Type B pancreatic cell (in vitro differentiated cells): ENCODE results near the gene CRNKL1. TPM values are rescaled to one million over a fixed set of nuclear protein-coding genes. Genes with fewer than 3 reads are reported as not detected.

Source experiments
- DNase-seq: peaks from one replicate; pipeline ENCODE4 v3.0.0; 2021; ENCODE audit warnings: mixed read lengths; ENCODE audit not compliant: unreplicated experiment; ENCODE audit errors: extremely low spot score
- H3K27ac Mint-ChIP-seq: 2 replicates; pipeline ENCODE4 v1.8.0; 2021; ENCODE audit warnings: mild to moderate bottlenecking, mixed read lengths
- H3K27me3 Mint-ChIP-seq: 2 replicates; pipeline ENCODE4 v1.8.0; 2021; ENCODE audit warnings: mixed read lengths
- H3K36me3 Mint-ChIP-seq: 2 replicates; pipeline ENCODE4 v1.8.0; 2021; ENCODE audit warnings: mixed read lengths
- H3K4me1 Mint-ChIP-seq: one replicate; pipeline ENCODE4 v1.8.0; 2021; ENCODE audit warnings: mixed read lengths; ENCODE audit not compliant: unreplicated experiment
- H3K4me3 Mint-ChIP-seq: 2 replicates; pipeline ENCODE4 v1.8.0; 2021; ENCODE audit warnings: mild to moderate bottlenecking, mixed read lengths
- H3K9me3 Mint-ChIP-seq: 2 replicates; pipeline ENCODE4 v1.8.0; 2021; ENCODE audit warnings: mixed read lengths
- total RNA-seq: library from RNA; stranded (reverse); gene quantifications from 2 replicates; pipeline ENCODE4 v1.2.1, GENCODE V29; 2021; ENCODE audit warnings: low replicate concordance
- TF ChIP-seq, protein P1 (sequence below): fragments of 200-600 bp; sonication (generic); conservative IDR thresholded peaks from 2 replicates; pipeline ENCODE4 v1.5.0; 2021; ENCODE audit warnings: antibody characterized with exemption, mild to moderate bottlenecking

CRNKL1 gene
- total RNA-seq, 1 donor from 2014 or later, result 25.1 TPM

- peaks cover 8% of the 10 kb centered on the region for H3K4me1 Mint-ChIP-seq
Observed at GRCh38 chr20:20092827-20093226, 40.6 kb upstream of the CRNKL1 start.

GRCh38 chr20:20089939-20090338 is 37.7 kb upstream of the CRNKL1 start:
- Mint-ChIP-seq H3K27me3 (peaks cover 10% of the 10 kb centered on the region), H3K36me3 (no peaks in the 10 kb centered on the region), H3K4me3 (no peak overlapping the region), H3K27ac (no peak overlapping the region), H3K4me1 (no peaks in the 10 kb centered on the region), H3K9me3 (no peaks in the 10 kb centered on the region)
- no peak for DNase-seq
- TF ChIP-seq, protein P1, sequence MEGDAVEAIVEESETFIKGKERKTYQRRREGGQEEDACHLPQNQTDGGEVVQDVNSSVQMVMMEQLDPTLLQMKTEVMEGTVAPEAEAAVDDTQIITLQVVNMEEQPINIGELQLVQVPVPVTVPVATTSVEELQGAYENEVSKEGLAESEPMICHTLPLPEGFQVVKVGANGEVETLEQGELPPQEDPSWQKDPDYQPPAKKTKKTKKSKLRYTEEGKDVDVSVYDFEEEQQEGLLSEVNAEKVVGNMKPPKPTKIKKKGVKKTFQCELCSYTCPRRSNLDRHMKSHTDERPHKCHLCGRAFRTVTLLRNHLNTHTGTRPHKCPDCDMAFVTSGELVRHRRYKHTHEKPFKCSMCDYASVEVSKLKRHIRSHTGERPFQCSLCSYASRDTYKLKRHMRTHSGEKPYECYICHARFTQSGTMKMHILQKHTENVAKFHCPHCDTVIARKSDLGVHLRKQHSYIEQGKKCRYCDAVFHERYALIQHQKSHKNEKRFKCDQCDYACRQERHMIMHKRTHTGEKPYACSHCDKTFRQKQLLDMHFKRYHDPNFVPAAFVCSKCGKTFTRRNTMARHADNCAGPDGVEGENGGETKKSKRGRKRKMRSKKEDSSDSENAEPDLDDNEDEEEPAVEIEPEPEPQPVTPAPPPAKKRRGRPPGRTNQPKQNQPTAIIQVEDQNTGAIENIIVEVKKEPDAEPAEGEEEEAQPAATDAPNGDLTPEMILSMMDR, result no peak

More at GRCh38 chr20:20092827-20093226, 40.6 kb upstream of the CRNKL1 start:
- Mint-ChIP-seq H3K27me3 (peaks cover 4% of the 10 kb centered on the region), H3K9me3 (no peaks in the 10 kb centered on the region), H3K4me3 (no peak overlapping the region), H3K36me3 (peaks cover 3% of the 10 kb centered on the region), H3K27ac (no peak overlapping the region)
- TF ChIP-seq, protein P1, result no peak
- no peak for DNase-seq

GRCh38 chr20:20089018-20089417 is 36.8 kb upstream of the CRNKL1 start:
- H3K27me3 Mint-ChIP-seq, result peaks cover 10% of the 10 kb centered on the region
- no peaks in the 10 kb centered on the region for H3K36me3 Mint-ChIP-seq
- H3K4me1 Mint-ChIP-seq, result peaks cover 1% of the 10 kb centered on the region
- no peak for DNase-seq
- no peaks in the 10 kb centered on the region for H3K9me3 Mint-ChIP-seq
- TF ChIP-seq, protein P1, result no peak
- no peak overlapping the region for H3K27ac Mint-ChIP-seq
- no peak overlapping the region for H3K4me3 Mint-ChIP-seq

DNA sequence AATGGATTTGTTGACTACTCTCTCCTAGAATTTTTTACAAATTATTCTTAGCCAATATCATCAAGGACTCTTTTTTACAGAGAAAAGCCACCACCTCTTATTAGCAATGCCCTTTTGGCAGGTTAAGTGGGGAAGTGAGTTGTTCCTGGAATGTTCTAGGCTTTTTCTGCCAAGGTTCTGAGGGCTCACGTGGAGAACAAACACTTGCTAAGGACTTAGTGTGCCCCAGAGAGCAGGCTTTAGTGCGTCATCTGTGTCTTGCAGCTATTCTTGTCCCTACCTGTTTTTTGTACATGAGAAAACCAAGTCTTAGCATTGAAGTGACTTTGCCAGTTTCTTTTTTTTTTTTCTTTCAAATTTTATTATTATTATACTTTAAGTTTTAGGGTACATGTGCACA is 33.5 kb upstream of the CRNKL1 start:
- H3K4me3 Mint-ChIP-seq, result no peak overlapping the region
- no peak overlapping the region for H3K27ac Mint-ChIP-seq
- DNase-seq, result no peak
- no peaks in the 10 kb centered on the region for H3K36me3 Mint-ChIP-seq
- TF ChIP-seq, protein P1, result no peak
- peaks cover 4% of the 10 kb centered on the region for H3K4me1 Mint-ChIP-seq
- no peaks in the 10 kb centered on the region for H3K9me3 Mint-ChIP-seq
- H3K27me3 Mint-ChIP-seq, result peaks cover 17% of the 10 kb centered on the region

- no peak for DNase-seq
- no peak overlapping the region for H3K27ac Mint-ChIP-seq
- no peaks in the 10 kb centered on the region for H3K36me3 Mint-ChIP-seq
- no peak overlapping the region for H3K4me3 Mint-ChIP-seq
- H3K9me3 Mint-ChIP-seq, result no peaks in the 10 kb centered on the region
- H3K27me3 Mint-ChIP-seq, result peaks cover 15% of the 10 kb centered on the region
- TF ChIP-seq, protein P1, result no peak
- peaks cover 4% of the 10 kb centered on the region for H3K4me1 Mint-ChIP-seq
Observed at GRCh38 chr20:20085071-20085470, 32.8 kb upstream of the CRNKL1 start.

DNA sequence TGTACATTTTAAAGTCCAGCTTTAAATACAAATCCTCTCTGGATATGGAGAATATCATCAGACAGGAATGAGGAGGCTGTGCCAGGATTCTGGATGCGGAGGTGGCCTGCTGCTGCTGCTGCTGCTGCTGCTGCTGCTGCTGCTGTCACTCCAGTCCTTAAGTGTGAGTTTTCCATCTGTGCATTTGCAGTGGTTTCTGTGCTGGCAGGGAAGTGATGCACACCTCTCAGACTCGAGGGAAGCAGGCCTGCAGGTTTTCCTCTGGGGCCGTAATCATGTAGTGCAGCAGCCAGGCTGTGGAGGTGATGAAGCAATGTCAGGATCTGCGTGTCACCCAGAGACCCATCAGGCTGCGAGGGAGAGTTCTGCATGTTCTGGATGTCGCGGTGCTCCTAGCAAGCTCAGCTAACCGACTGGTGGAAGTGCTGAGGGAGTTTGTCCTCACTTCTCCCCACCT is 32.1 kb upstream of the CRNKL1 start:
- TF ChIP-seq, protein P1, result no peak
- Mint-ChIP-seq H3K27me3 (peaks cover 13% of the 10 kb centered on the region), H3K36me3 (no peaks in the 10 kb centered on the region), H3K9me3 (no peaks in the 10 kb centered on the region), H3K4me1 (peaks cover 4% of the 10 kb centered on the region), H3K4me3 (no peak overlapping the region), H3K27ac (no peak overlapping the region)
- DNase-seq, result no peak
